ENCODE results near the gene SLC25A12. TPM values are rescaled to one million over a fixed set of nuclear protein-coding genes. Genes with fewer than 3 reads are reported as not detected.

Gene SLC25A12
- total RNA-seq, 2 experiments from 2014 or later: 28.1 to 32.3 TPM

DNA sequence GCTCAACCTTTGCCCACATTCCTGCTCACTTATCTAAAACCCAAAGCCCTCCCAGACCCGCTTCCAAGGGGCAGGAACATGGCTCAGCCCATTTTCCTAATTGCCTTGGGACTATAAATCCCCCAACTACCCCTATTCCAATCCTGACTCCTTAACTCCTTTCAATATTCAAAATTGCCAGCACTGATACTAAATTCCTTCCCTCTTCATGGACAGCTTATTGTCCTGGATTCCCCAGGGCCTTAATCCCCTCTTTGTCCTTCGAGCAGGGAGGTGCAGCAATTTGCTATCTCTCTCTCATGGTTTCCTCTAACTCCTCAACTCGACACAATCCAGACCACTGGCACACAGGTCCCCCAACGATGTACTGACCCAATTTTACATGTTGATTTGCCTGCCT, 99.1 kb downstream of the SLC25A12 start:
- no TSS peak for BruUV-seq (replicated peaks)
- Histone ChIP-seq H3K9me2 (ENCODE audit: insufficient read depth, low read length) (no peaks in the 10 kb centered on the region), H3K27ac (ENCODE audit: low read depth, low read length, poor library complexity, severe bottlenecking) (no peak overlapping the region), H3K4me3 (ENCODE audit: low read depth, low read length, poor library complexity, severe bottlenecking) (no peak overlapping the region), H3K4me1 (ENCODE audit: insufficient read depth, low read length, poor library complexity, severe bottlenecking) (no peaks in the 10 kb centered on the region), H3K9me3 (ENCODE audit: low read length) (no peaks in the 10 kb centered on the region), H4K20me1 (ENCODE audit: insufficient read depth, low read length) (no peaks in the 10 kb centered on the region), H2AFZ (ENCODE audit: low read length) (no peak overlapping the region), H3K36me3 (ENCODE audit: insufficient read depth, low read length) (peaks cover 48% of the 10 kb centered on the region), H3K79me2 (ENCODE audit: insufficient read depth, low read depth, low read length) (no peaks in the 10 kb centered on the region), H3K4me2 (ENCODE audit: low read length) (no peak overlapping the region)
- no peak for DNase-seq (ENCODE audit: low spot score)
- intact Hi-C loops (cut with micrococcal nuclease; ENCODE audit: unreplicated experiment): no loop called here
- TF ChIP-seq, protein P1, sequence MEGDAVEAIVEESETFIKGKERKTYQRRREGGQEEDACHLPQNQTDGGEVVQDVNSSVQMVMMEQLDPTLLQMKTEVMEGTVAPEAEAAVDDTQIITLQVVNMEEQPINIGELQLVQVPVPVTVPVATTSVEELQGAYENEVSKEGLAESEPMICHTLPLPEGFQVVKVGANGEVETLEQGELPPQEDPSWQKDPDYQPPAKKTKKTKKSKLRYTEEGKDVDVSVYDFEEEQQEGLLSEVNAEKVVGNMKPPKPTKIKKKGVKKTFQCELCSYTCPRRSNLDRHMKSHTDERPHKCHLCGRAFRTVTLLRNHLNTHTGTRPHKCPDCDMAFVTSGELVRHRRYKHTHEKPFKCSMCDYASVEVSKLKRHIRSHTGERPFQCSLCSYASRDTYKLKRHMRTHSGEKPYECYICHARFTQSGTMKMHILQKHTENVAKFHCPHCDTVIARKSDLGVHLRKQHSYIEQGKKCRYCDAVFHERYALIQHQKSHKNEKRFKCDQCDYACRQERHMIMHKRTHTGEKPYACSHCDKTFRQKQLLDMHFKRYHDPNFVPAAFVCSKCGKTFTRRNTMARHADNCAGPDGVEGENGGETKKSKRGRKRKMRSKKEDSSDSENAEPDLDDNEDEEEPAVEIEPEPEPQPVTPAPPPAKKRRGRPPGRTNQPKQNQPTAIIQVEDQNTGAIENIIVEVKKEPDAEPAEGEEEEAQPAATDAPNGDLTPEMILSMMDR (conservative IDR thresholded peaks at IDR 0.05; ENCODE audit: low read length): no peak
- no peak for TF ChIP-seq EZH2phosphoT487 (IDR thresholded peaks at IDR 0.05; ENCODE audit: borderline replicate concordance, low read depth, low read length)
- ChIA-PET POLR2A (interaction anchor here (1.0 kb wide), 1 partner anchor 183 kb away, joined by 3 read pairs; no protein-coding TSS in a partner anchor), CTCF (ENCODE audit: unreplicated experiment) (no interaction called here)

DNA sequence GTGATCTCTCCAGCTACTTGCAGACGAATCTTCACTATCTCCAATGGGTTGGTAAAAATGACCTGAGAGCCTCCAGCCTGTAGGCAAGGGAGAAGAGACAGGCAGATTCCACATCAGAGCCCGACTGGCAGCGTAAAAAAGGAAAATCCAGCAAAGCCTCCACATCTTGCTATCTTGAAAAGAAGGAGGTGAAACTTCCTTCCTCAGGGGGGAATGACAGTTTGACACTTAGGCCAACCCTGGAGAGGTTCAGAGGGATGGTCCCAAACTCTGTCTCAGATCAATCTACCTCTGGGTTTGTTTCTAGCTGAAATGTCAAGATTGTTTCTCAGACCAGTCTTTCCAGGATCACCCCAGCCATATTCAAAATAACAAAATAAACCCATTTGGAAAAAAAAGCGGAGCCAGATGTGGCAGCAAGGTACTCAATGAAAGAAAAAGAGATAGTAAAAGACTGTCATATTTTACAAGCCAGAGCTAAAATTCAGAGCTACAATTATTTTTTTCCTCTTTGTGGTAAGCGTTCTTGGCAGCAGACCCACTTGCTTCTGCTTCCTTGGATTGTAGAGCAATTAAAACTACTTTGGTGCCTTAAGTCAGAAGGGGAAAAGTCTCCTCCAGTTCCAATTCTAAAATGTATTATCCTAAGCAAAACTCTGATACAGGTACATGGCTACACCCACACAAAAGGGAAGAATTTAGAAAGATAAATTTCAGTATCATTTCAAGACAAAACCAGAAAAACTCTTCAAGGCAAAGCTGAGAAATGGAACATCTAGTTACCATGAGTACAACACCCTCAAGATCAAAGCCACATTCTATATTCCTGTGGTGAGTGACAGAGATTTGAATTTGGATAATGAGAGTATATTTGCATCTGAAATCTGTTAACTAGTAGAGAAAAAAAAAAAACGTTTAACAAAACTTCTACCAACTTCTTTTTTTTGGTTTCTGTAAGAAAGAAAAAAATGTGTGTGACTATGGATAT, 100.1 kb downstream of the SLC25A12 start:
- no peak overlapping the region for H3K4me2 ChIP-seq (ENCODE audit: low read length)
- no peak overlapping the region for H2AFZ ChIP-seq (ENCODE audit: low read length)
- no peaks in the 10 kb centered on the region for H3K79me2 ChIP-seq (ENCODE audit: insufficient read depth, low read depth, low read length)
- intact Hi-C loops (cut with micrococcal nuclease; ENCODE audit: unreplicated experiment): no loop called here
- no peaks in the 10 kb centered on the region for H3K9me3 ChIP-seq (ENCODE audit: low read length)
- no TSS peak for BruUV-seq (replicated peaks)
- no peak overlapping the region for H3K4me3 ChIP-seq (ENCODE audit: low read depth, low read length, poor library complexity, severe bottlenecking)
- H3K9me2 ChIP-seq (ENCODE audit: insufficient read depth, low read length): no peaks in the 10 kb centered on the region
- no peaks in the 10 kb centered on the region for H4K20me1 ChIP-seq (ENCODE audit: insufficient read depth, low read length)
- DNase-seq (ENCODE audit: low spot score): no peak
- no peak overlapping the region for H3K27ac ChIP-seq (ENCODE audit: low read depth, low read length, poor library complexity, severe bottlenecking)
- CTCF ChIA-PET (ENCODE audit: unreplicated experiment): no interaction called here
- peaks cover 41% of the 10 kb centered on the region for H3K36me3 ChIP-seq (ENCODE audit: insufficient read depth, low read length)
- POLR2A ChIA-PET: interaction anchor here (0.6 to 0.9 kb wide), 2 partner anchors 72 to 196 kb away, joined by 3 read pairs; no protein-coding TSS in a partner anchor
- no peaks in the 10 kb centered on the region for H3K4me1 ChIP-seq (ENCODE audit: insufficient read depth, low read length, poor library complexity, severe bottlenecking)
- TF ChIP-seq, protein P1 (conservative IDR thresholded peaks at IDR 0.05; ENCODE audit: low read length): no peak
- no peak for TF ChIP-seq EZH2phosphoT487 (IDR thresholded peaks at IDR 0.05; ENCODE audit: borderline replicate concordance, low read depth, low read length)

All from OCI-LY7 (cell line).